CD4-positive, CD25-positive, alpha-beta regulatory T cell (primary cell): Measurements from ENCODE around the gene SDF2. TPM values are rescaled to one million over a fixed set of nuclear protein-coding genes. Genes with fewer than 3 reads are reported as not detected.
"Not testable (repeated sequence)": the region's sequence is repeated elsewhere in the genome, so short reads cannot be mapped to it uniquely, and the experiment has no call there.

Experiments used
- ATAC-seq, 2 donors: fragments of 150-1000 bp; cut with Tn5 transposase; one replicate each; pipeline ENCODE4 v1.10.0; 2021; ENCODE audit warnings: low read depth in 2 of 2, moderate number of reproducible peaks in 2 of 2, moderate library complexity in 1 of 2
- DNase-seq, 3 donors: peaks; one replicate each; pipeline versions ENCODE4 v3.0.0 to v3.0.0-alpha.2; 2012 to 2022; ENCODE audit warnings: mixed read lengths in 1 of 3
- H3K27ac ChIP-seq: one replicate; pipeline ENCODE4 v1.7.0; 2013; ENCODE audit warnings: mild to moderate bottlenecking, low read length; ENCODE audit not compliant: insufficient read depth, poor library complexity, severe bottlenecking
- H3K27me3 ChIP-seq: one replicate; pipeline ENCODE4 v1.7.0; 2013; ENCODE audit warnings: low read length; ENCODE audit not compliant: control insufficient read depth, insufficient read depth
- H3K36me3 ChIP-seq: one replicate; pipeline ENCODE4 v1.7.0; 2013; ENCODE audit warnings: mild to moderate bottlenecking, low read length, moderate library complexity; ENCODE audit not compliant: control insufficient read depth, insufficient read depth
- H3K4me1 ChIP-seq: 2 replicates; pipeline ENCODE4 v1.7.0; 2013; ENCODE audit warnings: mild to moderate bottlenecking, low read length; ENCODE audit not compliant: insufficient read depth, control insufficient read depth, poor library complexity, severe bottlenecking
- H3K4me3 ChIP-seq: one replicate; pipeline ENCODE4 v1.7.0; 2013; ENCODE audit warnings: low read depth, mild to moderate bottlenecking, low read length, moderate library complexity
- H3K9me3 ChIP-seq, 2 experiments: 1 replicate in 1 of 2; 2 replicates in 1 of 2; pipeline ENCODE4 v1.7.0; 2013; ENCODE audit warnings: low read length in 2 of 2, mild to moderate bottlenecking in 1 of 2, moderate library complexity in 1 of 2; ENCODE audit not compliant: control insufficient read depth in 2 of 2
- H3K27ac Mint-ChIP-seq, 3 donors: one replicate each; pipeline ENCODE4 v1.8.0; 2020 to 2022; ENCODE audit warnings: mild to moderate bottlenecking in 3 of 3, mixed read lengths in 3 of 3, moderate library complexity in 2 of 3
- H3K27me3 Mint-ChIP-seq: one replicate; pipeline ENCODE4 v1.8.0; 2022; ENCODE audit warnings: mild to moderate bottlenecking, mixed read lengths
- H3K36me3 Mint-ChIP-seq: one replicate; pipeline ENCODE4 v1.8.0; 2020; ENCODE audit warnings: mixed read lengths
- H3K4me1 Mint-ChIP-seq, 4 donors: one replicate each; pipeline ENCODE4 v1.8.0; 2020 to 2022; ENCODE audit warnings: mixed read lengths in 4 of 4, mild to moderate bottlenecking in 1 of 4
- H3K4me3 Mint-ChIP-seq, 4 donors: one replicate each; pipeline ENCODE4 v1.8.0; 2020 to 2022; ENCODE audit warnings: mild to moderate bottlenecking in 4 of 4, mixed read lengths in 4 of 4, moderate library complexity in 3 of 4
- H3K9me3 Mint-ChIP-seq, 7 donors: one replicate each; pipeline ENCODE4 v1.8.0; 2020 to 2022; ENCODE audit warnings: mixed read lengths in 7 of 7, mild to moderate bottlenecking in 3 of 7, moderate library complexity in 2 of 7
- polyA plus RNA-seq, 4 donors: library from polyadenylated mRNA; unstranded; fragments of 300-500 nt; fragmentation: Illumina TruSeq; gene quantifications; one replicate each; pipeline ENCODE4 v1.2.3, GENCODE V29; 2021
- total RNA-seq: library from RNA; stranded (reverse); gene quantifications from one replicate; pipeline ENCODE4 v1.2.3, GENCODE V29; 2022

SDF2 gene
- total and polyA plus RNA-seq, 5 donors from 2014 or later: 41.9 to 121 (median 107) TPM

DNA sequence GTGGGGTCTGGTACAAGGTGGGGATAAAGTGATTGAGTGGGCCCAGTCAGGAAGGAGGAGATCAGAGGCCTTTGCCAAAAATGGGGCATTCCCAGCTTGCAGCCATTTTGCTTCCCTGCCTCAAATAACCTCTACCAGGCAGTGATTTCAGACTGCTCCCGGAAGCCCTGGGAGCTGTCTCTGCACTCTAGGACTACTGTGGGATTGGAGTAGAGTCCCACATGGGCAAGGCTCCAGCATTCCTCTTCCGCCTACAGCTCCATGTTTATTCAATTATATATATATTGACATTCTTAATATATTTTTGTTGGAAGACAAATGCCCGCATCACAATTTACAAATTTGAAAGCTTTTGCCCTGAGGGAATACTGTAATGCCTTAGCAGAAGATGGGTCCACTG, 13.8 kb upstream of the SDF2 start:
- Mint-ChIP-seq H3K4me3 (no peak overlapping the region), H3K27ac (no peak overlapping the region), H3K27me3 (no peaks in the 10 kb centered on the region), H3K4me1 (peaks cover 0 to 10% (median 5%) of the 10 kb centered on the region in 4 donors), H3K36me3 (peaks cover 58% of the 10 kb centered on the region), H3K9me3 (no peaks in the 10 kb centered on the region)
- no peak overlapping the region for H3K27ac ChIP-seq
- no peak for DNase-seq
- no peaks in the 10 kb centered on the region for H3K27me3 ChIP-seq
- no peaks in the 10 kb centered on the region for H3K9me3 ChIP-seq
- no peaks in the 10 kb centered on the region for H3K4me1 ChIP-seq
- H3K4me3 ChIP-seq: no peak overlapping the region
- ATAC-seq: no peak
- H3K36me3 ChIP-seq: peaks cover 88% of the 10 kb centered on the region

GRCh38 chr17:28669918-28670317, 8.2 kb upstream of the SDF2 start:
- ATAC-seq: no peak
- no peak overlapping the region for H3K4me3 Mint-ChIP-seq
- Histone ChIP-seq H3K36me3 (peaks cover 70% of the 10 kb centered on the region), H3K4me3 (no peak overlapping the region), H3K9me3 (no peaks in the 10 kb centered on the region), H3K4me1 (peaks cover 9% of the 10 kb centered on the region), H3K27me3 (no peaks in the 10 kb centered on the region), H3K27ac (no peak overlapping the region)
- DNase-seq: no peak
- H3K36me3 Mint-ChIP-seq: peaks cover 44% of the 10 kb centered on the region
- H3K4me1 Mint-ChIP-seq: peaks cover 2 to 35% (median 30%) of the 10 kb centered on the region in 4 donors
- peak overlapping the region in 1 of 3 donors; percentile 23 for H3K27ac Mint-ChIP-seq
- H3K9me3 Mint-ChIP-seq: no peaks in the 10 kb centered on the region
- no peaks in the 10 kb centered on the region for H3K27me3 Mint-ChIP-seq

GRCh38 chr17:28667870-28668269, 6.2 kb upstream of the SDF2 start:
- Mint-ChIP-seq H3K4me1 (peaks cover 18 to 51% (median 47%) of the 10 kb centered on the region in 4 donors), H3K9me3 (no peaks in the 10 kb centered on the region), H3K36me3 (peaks cover 30% of the 10 kb centered on the region), H3K27ac (peak overlapping the region in 2 of 3 donors; percentile 6 to 70), H3K27me3 (no peaks in the 10 kb centered on the region), H3K4me3 (no peak overlapping the region)
- H3K36me3 ChIP-seq: peaks cover 52% of the 10 kb centered on the region
- no peaks in the 10 kb centered on the region for H3K27me3 ChIP-seq
- DNase-seq: no peak
- no peak for ATAC-seq
- H3K4me1 ChIP-seq: peaks cover 22% of the 10 kb centered on the region
- H3K27ac ChIP-seq: no peak overlapping the region
- no peaks in the 10 kb centered on the region for H3K9me3 ChIP-seq
- H3K4me3 ChIP-seq: peak overlapping the region; percentile 3

DNA sequence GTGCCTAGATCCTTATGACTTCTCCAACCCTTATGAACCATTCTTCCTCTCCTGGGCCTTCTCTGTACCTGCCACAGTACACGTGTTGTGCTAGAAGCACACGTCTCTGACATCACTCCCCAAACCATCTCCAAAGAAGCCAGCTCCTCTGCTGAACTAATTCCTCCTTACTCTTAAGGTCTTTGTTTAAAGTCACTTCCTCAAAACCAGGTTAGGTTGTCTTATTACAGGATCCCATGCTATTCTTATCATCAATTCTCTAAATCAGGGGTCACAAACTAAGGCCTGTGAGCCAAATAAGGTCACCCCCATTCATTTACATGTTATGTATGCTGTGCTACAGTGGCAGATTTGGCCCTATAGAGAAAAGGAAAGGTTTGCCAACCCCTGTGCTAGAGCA, 4.3 kb upstream of the SDF2 start:
- Mint-ChIP-seq H3K4me3 (peak overlapping the region in 1 of 4 donors; percentile 74), H3K4me1 (peaks cover 24 to 64% (median 55%) of the 10 kb centered on the region in 4 donors), H3K27me3 (no peaks in the 10 kb centered on the region), H3K27ac (peak overlapping the region in 1 of 3 donors; percentile 11), H3K9me3 (no peaks in the 10 kb centered on the region), H3K36me3 (peaks cover 18% of the 10 kb centered on the region)
- Histone ChIP-seq H3K36me3 (peaks cover 36% of the 10 kb centered on the region), H3K27ac (no peak overlapping the region), H3K4me3 (no peak overlapping the region), H3K27me3 (no peaks in the 10 kb centered on the region), H3K9me3 (no peaks in the 10 kb centered on the region), H3K4me1 (peaks cover 35% of the 10 kb centered on the region)
- no peak for ATAC-seq
- no peak for DNase-seq

- no peak for ATAC-seq
- Histone ChIP-seq H3K9me3 (no peaks in the 10 kb centered on the region), H3K27ac (no peak overlapping the region), H3K4me3 (peak overlapping the region; percentile 79), H3K27me3 (no peaks in the 10 kb centered on the region), H3K4me1 (peaks cover 45% of the 10 kb centered on the region), H3K36me3 (peaks cover 26% of the 10 kb centered on the region)
- peak overlapping the region; percentile 99 to 100 (median 100) for H3K4me3 Mint-ChIP-seq
- peak overlapping the region in 2 of 3 donors; percentile 100 for H3K27ac Mint-ChIP-seq
- H3K4me1 Mint-ChIP-seq: peaks cover 24 to 73% (median 62%) of the 10 kb centered on the region in 4 donors
- no peak for DNase-seq
- H3K36me3 Mint-ChIP-seq: peaks cover 15% of the 10 kb centered on the region
- no peaks in the 10 kb centered on the region for H3K27me3 Mint-ChIP-seq
- H3K9me3 Mint-ChIP-seq: no peaks in the 10 kb centered on the region
Measured at GRCh38 chr17:28663723-28664122, 2.0 kb upstream of the SDF2 start.

DNA sequence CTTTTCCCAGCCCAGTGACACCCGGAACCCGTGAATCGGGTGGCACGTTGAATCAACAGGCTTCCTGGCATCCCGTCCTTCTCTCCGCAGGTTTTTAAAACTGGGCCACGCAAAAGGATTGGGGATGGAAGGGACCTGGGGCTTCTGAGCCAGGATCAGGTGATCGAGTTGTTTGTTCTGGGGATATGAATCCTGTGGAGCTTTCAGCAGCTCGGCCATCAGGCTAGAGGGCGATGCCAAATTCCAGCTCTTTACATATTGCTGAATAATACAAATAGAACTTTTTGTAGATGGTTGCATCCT, 772 bp upstream of the SDF2 start:
- Mint-ChIP-seq H3K4me1 (peaks cover 24 to 69% (median 52%) of the 10 kb centered on the region in 4 donors), H3K27ac (peak overlapping the region; percentile 100), H3K36me3 (peaks cover 6% of the 10 kb centered on the region), H3K4me3 (peak overlapping the region; percentile 99 to 100 (median 100)), H3K27me3 (no peaks in the 10 kb centered on the region), H3K9me3 (no peaks in the 10 kb centered on the region)
- H3K4me1 ChIP-seq: peaks cover 45% of the 10 kb centered on the region
- DNase-seq (no peak), ATAC-seq (no peak)
- no peaks in the 10 kb centered on the region for H3K9me3 ChIP-seq
- peak overlapping the region; percentile 79 for H3K4me3 ChIP-seq
- peak overlapping the region; percentile 99 for H3K27ac ChIP-seq
- peaks cover 20% of the 10 kb centered on the region for H3K36me3 ChIP-seq
- no peaks in the 10 kb centered on the region for H3K27me3 ChIP-seq

- Histone ChIP-seq H3K4me1 (peaks cover 31% of the 10 kb centered on the region), H3K36me3 (peaks cover 16% of the 10 kb centered on the region)
- H3K27ac ChIP-seq, H3K27me3 ChIP-seq, H3K36me3 Mint-ChIP-seq, H3K4me3 ChIP-seq, ATAC-seq, DNase-seq, H3K27me3 Mint-ChIP-seq, H3K9me3 Mint-ChIP-seq, H3K9me3 ChIP-seq: not testable (repeated sequence)
- H3K4me3 Mint-ChIP-seq: peak overlapping the region in 2 of 4 donors; percentile 36 to 73
- peak overlapping the region in 1 of 3 donors; percentile 100 for H3K27ac Mint-ChIP-seq
- peaks cover 18 to 61% (median 46%) of the 10 kb centered on the region in 4 donors for H3K4me1 Mint-ChIP-seq
Measured at GRCh38 chr17:28659497-28659881, 2.2 kb downstream of the SDF2 start.

- peaks cover 14 to 60% (median 43%) of the 10 kb centered on the region in 4 donors for H3K4me1 Mint-ChIP-seq
Measured at GRCh38 chr17:28658766-28659496, 2.8 kb downstream of the SDF2 start.

More at GRCh38 chr17:28658766-28659496, 2.8 kb downstream of the SDF2 start:
- Histone ChIP-seq H3K36me3 (peaks cover 19% of the 10 kb centered on the region), H3K4me1 (peaks cover 31% of the 10 kb centered on the region)
- not testable (repeated sequence) for H3K9me3 Mint-ChIP-seq, H3K4me3 Mint-ChIP-seq, H3K9me3 ChIP-seq, H3K27ac ChIP-seq, H3K36me3 Mint-ChIP-seq, ATAC-seq, H3K27me3 Mint-ChIP-seq, DNase-seq, H3K27ac Mint-ChIP-seq, H3K27me3 ChIP-seq, H3K4me3 ChIP-seq
